GM12875 (cell line): Measurements from ENCODE around the gene PLEKHM3.

Source experiments
- H3K4me3 ChIP-seq: one replicate; pipeline ENCODE4 v1.5.1; 2011; ENCODE audit warnings: low read depth, low read length, control low read depth
- CTCF ChIP-seq: IDR thresholded peaks from 2 replicates; pipeline ENCODE4 v1.5.1; 2011; ENCODE audit warnings: low read depth, mild to moderate bottlenecking, control low read depth, inconsistent platforms, low read length, moderate library complexity, borderline replicate concordance; ENCODE audit not compliant: insufficient read depth

Gene PLEKHM3

GRCh38 chr2:207956771-207957170 lies 68.6 kb downstream of the PLEKHM3 start:
- TF ChIP-seq CTCF: no peak
- H3K4me3 ChIP-seq: no peak overlapping the region

DNA sequence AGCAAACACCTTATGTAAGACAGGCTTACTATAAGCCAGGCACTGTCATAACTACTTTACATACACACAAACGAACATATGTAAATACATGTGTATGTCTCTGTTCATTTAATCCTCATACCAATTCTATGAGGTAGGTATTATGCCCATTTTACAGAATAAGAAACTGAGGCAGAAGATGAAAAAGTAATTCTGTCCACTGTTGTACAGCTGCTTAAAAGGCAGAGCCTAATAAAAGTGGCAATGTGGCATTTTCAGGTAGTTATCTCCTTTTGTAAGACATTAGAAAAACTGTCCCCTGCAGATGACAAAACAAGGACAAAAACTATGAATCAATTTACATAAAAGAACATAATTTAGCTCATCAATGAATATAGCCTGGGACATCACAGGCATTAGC lies 69.9 kb downstream of the PLEKHM3 start:
- no peak for TF ChIP-seq CTCF

DNA sequence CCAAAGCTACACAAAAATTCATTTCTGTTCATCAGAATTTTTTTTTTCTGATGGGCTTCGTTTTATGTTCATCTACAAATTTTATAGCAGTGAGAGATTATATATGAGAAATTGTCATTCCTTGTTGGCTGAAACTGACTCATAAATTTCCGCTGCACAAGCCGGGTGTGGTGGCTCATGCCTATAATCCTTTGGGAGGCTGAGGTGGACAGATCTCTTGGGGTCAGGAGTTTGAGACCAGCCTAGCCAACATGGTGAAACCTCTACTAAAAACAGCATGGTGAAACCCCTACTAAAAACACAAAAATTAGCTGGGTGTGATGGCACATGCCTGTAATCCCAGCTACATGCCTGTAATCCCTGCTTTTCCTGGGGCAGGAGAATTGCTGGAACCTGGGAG lies 72.0 kb downstream of the PLEKHM3 start:
- H3K4me3 ChIP-seq: no peak overlapping the region
- no peak for TF ChIP-seq CTCF

More for the DNA sequence above, 69.9 kb downstream of the PLEKHM3 start:
- H3K4me3 ChIP-seq: no peak overlapping the region

- H3K4me3 ChIP-seq: no peak overlapping the region
- no peak for TF ChIP-seq CTCF
Measured at GRCh38 chr2:207952564-207953345, 72.6 kb downstream of the PLEKHM3 start.

- TF ChIP-seq CTCF: no peak
- H3K4me3 ChIP-seq: no peak overlapping the region
Measured at GRCh38 chr2:207951734-207952470, 73.4 kb downstream of the PLEKHM3 start.

- TF ChIP-seq CTCF: no peak
Measured at GRCh38 chr2:207950761-207951114, 74.6 kb downstream of the PLEKHM3 start.

More at GRCh38 chr2:207950761-207951114, 74.6 kb downstream of the PLEKHM3 start:
- no peak overlapping the region for H3K4me3 ChIP-seq
